OCI-LY1 (cell line): ENCODE measurements around the gene PTPRG.
A peak's percentile ranks its signal among the peaks of the same experiment; 100 is the strongest.

Experiments
- H2AFZ ChIP-seq: fragments of 200-600 bp; sonication (generic), shearing (Covaris generic); 2 replicates; pipeline ENCODE4 v1.6.0; 2014; ENCODE audit warnings: antibody characterized with exemption, mild to moderate bottlenecking, low read length
- H3F3A ChIP-seq: fragments of 200-600 bp; sonication (generic), shearing (Covaris generic); 2 replicates; pipeline ENCODE4 v1.6.0; 2014; ENCODE audit warnings: mild to moderate bottlenecking, antibody characterized with exemption, low read length, moderate library complexity; ENCODE audit not compliant: insufficient read depth
- H3K27ac ChIP-seq: fragments of 200-600 bp; sonication (generic); 2 replicates; pipeline ENCODE4 v1.5.1; 2014; ENCODE audit warnings: low read length, mixed run types, mild to moderate bottlenecking, low read depth; ENCODE audit not compliant: poor library complexity, severe bottlenecking
- H3K27me3 ChIP-seq: fragments of 200-600 bp; sonication (generic); 2 replicates; pipeline ENCODE4 v1.6.0; 2014; ENCODE audit warnings: antibody characterized with exemption, mild to moderate bottlenecking, low read length, moderate library complexity; ENCODE audit not compliant: insufficient read depth
- H3K36me3 ChIP-seq: fragments of 200-600 bp; sonication (generic); 2 replicates; pipeline ENCODE4 v1.6.1; 2014; ENCODE audit warnings: mild to moderate bottlenecking, antibody characterized with exemption, low read length, moderate library complexity, mixed read lengths; ENCODE audit not compliant: insufficient read depth
- H3K4me1 ChIP-seq: fragments of 200-600 bp; sonication (generic); 2 replicates; pipeline ENCODE4 v1.5.1; 2014; ENCODE audit warnings: mild to moderate bottlenecking, low read length, moderate library complexity; ENCODE audit not compliant: insufficient read depth, severe bottlenecking
- H3K4me2 ChIP-seq: fragments of 200-600 bp; sonication (generic), shearing (Covaris generic); 2 replicates; pipeline ENCODE4 v1.6.1; 2014; ENCODE audit warnings: low read length
- H3K4me3 ChIP-seq: fragments of 200-600 bp; sonication (generic); 2 replicates; pipeline ENCODE4 v1.5.1; 2014; ENCODE audit warnings: low read length, low read depth, mild to moderate bottlenecking, mixed read lengths; ENCODE audit not compliant: poor library complexity, severe bottlenecking
- H3K79me2 ChIP-seq: fragments of 200-600 bp; shearing (Covaris generic); 2 replicates; pipeline ENCODE4 v1.6.1; 2016; ENCODE audit warnings: mixed run types, low read length, mixed read lengths; ENCODE audit not compliant: insufficient read depth
- H3K9ac ChIP-seq: fragments of 200-600 bp; sonication (generic), shearing (Covaris generic); 2 replicates; pipeline ENCODE4 v1.6.1; 2014; ENCODE audit warnings: mild to moderate bottlenecking, low read length, mixed read lengths
- H3K9me2 ChIP-seq: fragments of 200-600 bp; sonication (generic), shearing (Covaris generic); 2 replicates; pipeline ENCODE4 v1.6.1; 2014; ENCODE audit warnings: low read depth, mild to moderate bottlenecking, low read length, mixed read lengths
- H3K9me3 ChIP-seq: fragments of 200-600 bp; shearing (Covaris generic); 2 replicates; pipeline ENCODE4 v1.6.1; 2014; ENCODE audit warnings: low read length, mixed read lengths
- H4K20me1 ChIP-seq: fragments of 200-600 bp; sonication (generic), shearing (Covaris generic); 2 replicates; pipeline ENCODE4 v1.6.0; 2016; ENCODE audit warnings: mild to moderate bottlenecking, low read length; ENCODE audit not compliant: insufficient read depth
- EZH2 ChIP-seq: fragments of 200-600 bp; sonication (generic), shearing (Covaris generic); IDR thresholded peaks from 2 replicates; pipeline ENCODE4 v1.8.0; 2017; ENCODE audit warnings: borderline replicate concordance, mixed run types, mild to moderate bottlenecking, antibody characterized with exemption, low read length, moderate library complexity, mixed read lengths
- TF ChIP-seq, protein P1 (sequence below): fragments of 200-600 bp; sonication (generic), shearing (Covaris generic); IDR thresholded peaks from 2 replicates; pipeline ENCODE4 v1.5.1; 2017; ENCODE audit warnings: mild to moderate bottlenecking, antibody characterized with exemption, low read length, moderate library complexity, mixed read lengths

Gene PTPRG

DNA sequence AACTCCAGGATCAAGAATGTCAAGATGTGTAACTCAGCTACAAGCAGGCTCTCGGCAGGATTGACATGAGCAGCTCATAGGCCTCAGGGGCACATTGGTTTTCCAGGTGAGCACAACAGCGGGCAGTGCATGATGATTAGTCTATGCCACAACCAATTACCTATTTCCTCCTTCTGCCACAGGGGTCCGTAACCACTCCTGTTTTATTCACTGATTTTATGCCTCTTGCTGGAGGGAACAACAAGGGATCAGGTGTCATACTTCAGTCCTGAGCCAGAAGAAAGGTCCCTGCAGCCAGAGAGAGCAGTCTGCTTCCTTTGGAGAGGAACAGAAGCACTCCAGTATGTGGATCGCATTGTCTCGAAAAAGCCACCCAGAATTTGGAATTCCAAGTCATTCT lies 35.1 kb upstream of the PTPRG start:
- H3K36me3 ChIP-seq: no peaks in the 10 kb centered on the region
- no peaks in the 10 kb centered on the region for H3K9me2 ChIP-seq
- H3K79me2 ChIP-seq: no peaks in the 10 kb centered on the region
- H3K27ac ChIP-seq: no peak overlapping the region
- no peak overlapping the region for H3K4me3 ChIP-seq
- H3F3A ChIP-seq: no peaks in the 10 kb centered on the region
- no peak overlapping the region for H3K9ac ChIP-seq
- H3K4me1 ChIP-seq: no peaks in the 10 kb centered on the region
- H3K9me3 ChIP-seq: no peaks in the 10 kb centered on the region
- H2AFZ ChIP-seq: no peak overlapping the region
- TF ChIP-seq, protein P1, sequence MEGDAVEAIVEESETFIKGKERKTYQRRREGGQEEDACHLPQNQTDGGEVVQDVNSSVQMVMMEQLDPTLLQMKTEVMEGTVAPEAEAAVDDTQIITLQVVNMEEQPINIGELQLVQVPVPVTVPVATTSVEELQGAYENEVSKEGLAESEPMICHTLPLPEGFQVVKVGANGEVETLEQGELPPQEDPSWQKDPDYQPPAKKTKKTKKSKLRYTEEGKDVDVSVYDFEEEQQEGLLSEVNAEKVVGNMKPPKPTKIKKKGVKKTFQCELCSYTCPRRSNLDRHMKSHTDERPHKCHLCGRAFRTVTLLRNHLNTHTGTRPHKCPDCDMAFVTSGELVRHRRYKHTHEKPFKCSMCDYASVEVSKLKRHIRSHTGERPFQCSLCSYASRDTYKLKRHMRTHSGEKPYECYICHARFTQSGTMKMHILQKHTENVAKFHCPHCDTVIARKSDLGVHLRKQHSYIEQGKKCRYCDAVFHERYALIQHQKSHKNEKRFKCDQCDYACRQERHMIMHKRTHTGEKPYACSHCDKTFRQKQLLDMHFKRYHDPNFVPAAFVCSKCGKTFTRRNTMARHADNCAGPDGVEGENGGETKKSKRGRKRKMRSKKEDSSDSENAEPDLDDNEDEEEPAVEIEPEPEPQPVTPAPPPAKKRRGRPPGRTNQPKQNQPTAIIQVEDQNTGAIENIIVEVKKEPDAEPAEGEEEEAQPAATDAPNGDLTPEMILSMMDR: no peak
- TF ChIP-seq EZH2: no peak
- H3K27me3 ChIP-seq: no peaks in the 10 kb centered on the region
- H4K20me1 ChIP-seq: no peaks in the 10 kb centered on the region
- no peak overlapping the region for H3K4me2 ChIP-seq

DNA sequence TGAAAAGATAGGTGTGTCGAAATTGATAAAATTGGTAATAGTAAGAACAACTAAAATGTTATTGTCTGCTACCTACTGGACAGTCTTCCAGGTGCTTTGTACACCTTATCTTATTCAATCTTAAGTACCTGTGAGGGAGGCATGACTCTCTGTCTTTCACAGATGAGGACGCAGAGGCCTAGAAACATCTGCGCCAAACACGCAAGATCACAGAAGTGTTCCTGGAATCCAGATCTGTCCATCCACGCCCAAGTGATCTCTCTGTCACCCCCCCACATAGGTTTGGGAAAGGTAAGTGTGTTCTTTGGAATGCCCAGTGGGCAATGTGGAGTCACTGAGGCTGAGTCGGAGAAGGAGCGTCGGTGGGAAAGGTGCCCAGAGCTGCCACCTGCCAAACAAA lies 34.4 kb upstream of the PTPRG start:
- no peak for TF ChIP-seq EZH2
- TF ChIP-seq, protein P1: no peak
- Histone ChIP-seq H4K20me1 (no peaks in the 10 kb centered on the region), H3K27ac (no peak overlapping the region), H3K4me2 (no peak overlapping the region), H3K9me3 (no peaks in the 10 kb centered on the region), H3K4me1 (no peaks in the 10 kb centered on the region), H3K27me3 (no peaks in the 10 kb centered on the region), H2AFZ (no peak overlapping the region), H3K4me3 (no peak overlapping the region), H3K9me2 (no peaks in the 10 kb centered on the region), H3K9ac (no peak overlapping the region), H3K36me3 (no peaks in the 10 kb centered on the region), H3F3A (no peaks in the 10 kb centered on the region), H3K79me2 (no peaks in the 10 kb centered on the region)

DNA sequence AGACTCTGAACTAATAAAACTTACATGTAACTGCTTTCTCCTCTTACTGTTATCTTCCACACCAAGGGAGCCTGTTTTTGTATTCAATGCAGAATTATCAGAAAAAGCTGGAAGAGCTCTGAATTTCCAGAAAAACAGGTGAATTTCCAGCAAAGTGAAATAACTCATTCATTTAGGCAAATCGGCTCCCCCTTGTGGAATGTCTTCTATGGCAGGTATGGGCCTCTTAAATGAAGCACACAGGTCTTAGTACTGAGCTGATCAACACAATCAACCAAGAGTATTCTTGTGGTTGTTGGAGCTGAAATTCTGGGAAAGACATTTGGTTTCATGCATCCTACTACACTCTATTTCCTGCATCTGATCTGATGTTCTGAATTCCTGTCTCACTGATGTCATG lies 31.0 kb upstream of the PTPRG start:
- Histone ChIP-seq H3K4me2 (no peak overlapping the region), H3K36me3 (no peaks in the 10 kb centered on the region), H3K27ac (no peak overlapping the region), H4K20me1 (no peaks in the 10 kb centered on the region), H3K79me2 (no peaks in the 10 kb centered on the region), H3K4me3 (no peak overlapping the region), H3K9me2 (no peaks in the 10 kb centered on the region), H3K27me3 (no peaks in the 10 kb centered on the region), H3F3A (no peaks in the 10 kb centered on the region), H2AFZ (no peak overlapping the region), H3K9me3 (no peaks in the 10 kb centered on the region), H3K4me1 (no peaks in the 10 kb centered on the region), H3K9ac (no peak overlapping the region)
- TF ChIP-seq EZH2: no peak
- TF ChIP-seq, protein P1: peak; percentile 50
